ENCODE data around the gene PTGR2. TPM values are rescaled to one million over a fixed set of nuclear protein-coding genes. Genes with fewer than 3 reads are reported as not detected.

Gene PTGR2
- total RNA-seq, 1 experiment from 2014 or later, result 16.0 TPM

GRCh38 chr14:73870525-73871235 lies 19.0 kb downstream of the PTGR2 start:
- CTCF ChIA-PET, result interaction anchor here (1.0 kb wide), 1 partner anchor 142 kb away, joined by 7 read pairs; no protein-coding TSS in a partner anchor
- no TSS peak for BruUV-seq (replicated peaks)
- Histone ChIP-seq H3K27me3 (replicated peaks; ENCODE audit: insufficient read depth, low read depth, low read length, poor library complexity) (no peaks in the 10 kb centered on the region), H3K36me3 (ENCODE audit: insufficient read depth, low read length, poor library complexity, severe bottlenecking) (no peaks in the 10 kb centered on the region), H3K4me3 (ENCODE audit: low read depth, low read length, poor library complexity, severe bottlenecking) (no peak overlapping the region), H3K27ac (ENCODE audit: low read depth, low read length, poor library complexity, severe bottlenecking) (no peak overlapping the region), H3K9me3 (ENCODE audit: low read depth, low read length, poor library complexity, severe bottlenecking) (no peaks in the 10 kb centered on the region), H3K4me1 (ENCODE audit: insufficient read depth, low read length, poor library complexity, severe bottlenecking) (no peaks in the 10 kb centered on the region)
- no peak for TF ChIP-seq CTCF (conservative IDR thresholded peaks at IDR 0.05; ENCODE audit: low read depth, low read length)
- TF ChIP-seq EZH2 (IDR thresholded peaks at IDR 0.05; ENCODE audit: borderline replicate concordance, low read depth, low read length, poor library complexity, severe bottlenecking), result no peak
- POLR2A ChIA-PET (ENCODE audit: low non-redundant PET), result no interaction called here
- no peak for DNase-seq (ENCODE audit: low spot score)
- intact Hi-C loops (cut with micrococcal nuclease; ENCODE audit: unreplicated experiment), result no loop called here

GRCh38 chr14:73873660-73874059 lies 22.0 kb downstream of the PTGR2 start:
- Histone ChIP-seq H3K4me3 (ENCODE audit: low read depth, low read length, poor library complexity, severe bottlenecking) (no peak overlapping the region), H3K27ac (ENCODE audit: low read depth, low read length, poor library complexity, severe bottlenecking) (no peak overlapping the region), H3K4me1 (ENCODE audit: insufficient read depth, low read length, poor library complexity, severe bottlenecking) (no peaks in the 10 kb centered on the region), H3K27me3 (replicated peaks; ENCODE audit: insufficient read depth, low read depth, low read length, poor library complexity) (no peaks in the 10 kb centered on the region), H3K36me3 (ENCODE audit: insufficient read depth, low read length, poor library complexity, severe bottlenecking) (no peaks in the 10 kb centered on the region), H3K9me3 (ENCODE audit: low read depth, low read length, poor library complexity, severe bottlenecking) (no peaks in the 10 kb centered on the region)
- ChIA-PET CTCF (no interaction called here), POLR2A (ENCODE audit: low non-redundant PET) (no interaction called here)
- no TSS peak for BruUV-seq (replicated peaks)
- TF ChIP-seq CTCF (conservative IDR thresholded peaks at IDR 0.05; ENCODE audit: low read depth, low read length) (no peak), EZH2 (IDR thresholded peaks at IDR 0.05; ENCODE audit: borderline replicate concordance, low read depth, low read length, poor library complexity, severe bottlenecking) (no peak)
- intact Hi-C loops (cut with micrococcal nuclease; ENCODE audit: unreplicated experiment), result no loop called here
- no peak for DNase-seq (ENCODE audit: low spot score)

- intact Hi-C loops (cut with micrococcal nuclease; ENCODE audit: unreplicated experiment), result no loop called here
- no TSS peak for BruUV-seq (replicated peaks)
Observed at GRCh38 chr14:73877790-73878189, 26.2 kb downstream of the PTGR2 start.

More at GRCh38 chr14:73877790-73878189, 26.2 kb downstream of the PTGR2 start:
- Histone ChIP-seq H3K4me3 (ENCODE audit: low read depth, low read length, poor library complexity, severe bottlenecking) (no peak overlapping the region), H3K4me1 (ENCODE audit: insufficient read depth, low read length, poor library complexity, severe bottlenecking) (no peaks in the 10 kb centered on the region), H3K27me3 (replicated peaks; ENCODE audit: insufficient read depth, low read depth, low read length, poor library complexity) (no peaks in the 10 kb centered on the region), H3K36me3 (ENCODE audit: insufficient read depth, low read length, poor library complexity, severe bottlenecking) (no peaks in the 10 kb centered on the region), H3K9me3 (ENCODE audit: low read depth, low read length, poor library complexity, severe bottlenecking) (no peaks in the 10 kb centered on the region), H3K27ac (ENCODE audit: low read depth, low read length, poor library complexity, severe bottlenecking) (no peak overlapping the region)
- POLR2A ChIA-PET (ENCODE audit: low non-redundant PET), result interaction anchor here (0.6 kb wide), 1 partner anchor 1384 kb away, joined by 3 read pairs; no protein-coding TSS in a partner anchor
- DNase-seq (ENCODE audit: low spot score), result no peak
- TF ChIP-seq CTCF (conservative IDR thresholded peaks at IDR 0.05; ENCODE audit: low read depth, low read length) (no peak), EZH2 (IDR thresholded peaks at IDR 0.05; ENCODE audit: borderline replicate concordance, low read depth, low read length, poor library complexity, severe bottlenecking) (no peak)
- CTCF ChIA-PET, result no interaction called here
